ENCODE data around the gene PIM1.
A peak's percentile ranks its signal among the peaks of the same experiment; 100 is the strongest.
"Not testable (repeated sequence)": the region's sequence is repeated elsewhere in the genome, so short reads cannot be mapped to it uniquely, and the experiment has no call there.

PIM1 gene

GRCh38 chr6:37194886-37195285 is 24.9 kb downstream of the PIM1 start:
- DNase-seq = not testable (repeated sequence)

- DNase-seq = not testable (repeated sequence)
Measured at GRCh38 chr6:37196451-37196850, 26.5 kb downstream of the PIM1 start.

GRCh38 chr6:37200085-37200484 is 30.1 kb downstream of the PIM1 start:
- no peak for DNase-seq

GRCh38 chr6:37201726-37202125 is 31.8 kb downstream of the PIM1 start:
- DNase-seq = no peak

GRCh38 chr6:37202788-37203491 is 33.0 kb downstream of the PIM1 start:
- no peak for DNase-seq

GRCh38 chr6:37204014-37204751 is 34.2 kb downstream of the PIM1 start:
- DNase-seq = no peak

GRCh38 chr6:37205175-37205996 is 35.4 kb downstream of the PIM1 start:
- DNase-seq = no peak

GRCh38 chr6:37205997-37206340 is 36.0 kb downstream of the PIM1 start:
- no peak for DNase-seq

- no peak for DNase-seq
Measured at GRCh38 chr6:37206622-37207021, 36.7 kb downstream of the PIM1 start.

GRCh38 chr6:37207903-37208456 is 38.0 kb downstream of the PIM1 start:
- DNase-seq = peak; percentile 84

GRCh38 chr6:37208793-37209192 is 38.8 kb downstream of the PIM1 start:
- no peak for DNase-seq

GRCh38 chr6:37209461-37210205 is 39.7 kb downstream of the PIM1 start:
- peak; percentile 38 for DNase-seq

GRCh38 chr6:37210313-37210968 is 40.5 kb downstream of the PIM1 start:
- peak; percentile 69 for DNase-seq

GRCh38 chr6:37212268-37212667 is 42.3 kb downstream of the PIM1 start:
- no peak for DNase-seq

GRCh38 chr6:37218061-37218460 is 48.1 kb downstream of the PIM1 start:
- DNase-seq = no peak

GRCh38 chr6:37218511-37218910 is 48.6 kb downstream of the PIM1 start:
- no peak for DNase-seq

GRCh38 chr6:37221585-37222124 is 51.7 kb downstream of the PIM1 start:
- no peak for DNase-seq

GRCh38 chr6:37222125-37222967 is 52.4 kb downstream of the PIM1 start:
- DNase-seq = peak; percentile 52

- DNase-seq = no peak
Measured at GRCh38 chr6:37222992-37223391, 53.0 kb downstream of the PIM1 start.

Measured in T-helper 9 cell (primary cell).